ENCODE data around the gene IRF7.

DNA sequence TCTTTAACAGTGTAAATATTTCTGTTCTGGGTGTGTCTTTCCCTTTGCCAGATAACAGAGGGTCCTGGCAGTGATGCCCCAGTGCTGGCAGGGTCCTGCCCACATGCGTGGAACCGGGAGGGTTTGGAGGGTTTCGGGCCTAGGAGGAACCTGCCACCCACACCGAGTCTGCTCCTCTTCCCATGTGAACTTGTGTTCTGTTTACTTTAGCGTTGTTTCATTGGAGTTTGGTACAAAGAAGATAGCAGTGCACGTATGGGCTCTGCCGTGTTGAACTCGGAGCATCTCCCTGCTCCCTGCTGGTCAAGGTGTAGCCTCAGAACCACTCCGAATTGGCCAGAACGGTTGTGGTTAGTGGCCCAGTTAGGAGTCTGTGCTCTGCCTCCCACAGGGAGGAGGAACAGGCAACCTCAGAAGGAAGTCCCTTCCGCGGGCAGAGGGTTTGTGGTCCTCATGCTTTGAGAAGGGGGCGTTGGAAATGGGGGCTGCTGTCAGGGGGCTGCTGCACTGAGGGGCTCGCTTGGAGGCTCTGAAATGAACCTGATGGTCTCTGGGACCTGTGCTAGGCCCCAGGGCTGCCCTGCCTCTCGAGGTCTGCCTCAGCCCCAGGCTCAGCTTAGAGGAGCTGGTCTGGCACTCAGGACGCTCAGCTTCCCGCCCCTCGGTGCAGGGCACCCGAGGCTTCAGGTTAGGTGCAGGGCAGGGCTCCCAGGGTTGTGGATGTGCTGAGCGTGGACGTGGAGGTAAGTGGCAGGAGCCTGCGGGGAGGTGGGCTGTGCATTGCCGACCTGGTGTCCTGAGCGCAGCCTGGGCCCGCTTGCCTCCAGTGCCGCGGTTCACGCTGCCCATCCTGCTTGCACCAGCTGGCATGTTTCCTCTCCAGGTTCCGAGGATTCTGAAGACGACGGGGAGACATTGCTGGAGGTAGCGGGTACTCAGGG is 29.1 kb downstream of the IRF7 start:
- TF ChIP-seq, protein P1, sequence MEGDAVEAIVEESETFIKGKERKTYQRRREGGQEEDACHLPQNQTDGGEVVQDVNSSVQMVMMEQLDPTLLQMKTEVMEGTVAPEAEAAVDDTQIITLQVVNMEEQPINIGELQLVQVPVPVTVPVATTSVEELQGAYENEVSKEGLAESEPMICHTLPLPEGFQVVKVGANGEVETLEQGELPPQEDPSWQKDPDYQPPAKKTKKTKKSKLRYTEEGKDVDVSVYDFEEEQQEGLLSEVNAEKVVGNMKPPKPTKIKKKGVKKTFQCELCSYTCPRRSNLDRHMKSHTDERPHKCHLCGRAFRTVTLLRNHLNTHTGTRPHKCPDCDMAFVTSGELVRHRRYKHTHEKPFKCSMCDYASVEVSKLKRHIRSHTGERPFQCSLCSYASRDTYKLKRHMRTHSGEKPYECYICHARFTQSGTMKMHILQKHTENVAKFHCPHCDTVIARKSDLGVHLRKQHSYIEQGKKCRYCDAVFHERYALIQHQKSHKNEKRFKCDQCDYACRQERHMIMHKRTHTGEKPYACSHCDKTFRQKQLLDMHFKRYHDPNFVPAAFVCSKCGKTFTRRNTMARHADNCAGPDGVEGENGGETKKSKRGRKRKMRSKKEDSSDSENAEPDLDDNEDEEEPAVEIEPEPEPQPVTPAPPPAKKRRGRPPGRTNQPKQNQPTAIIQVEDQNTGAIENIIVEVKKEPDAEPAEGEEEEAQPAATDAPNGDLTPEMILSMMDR (IDR thresholded peaks at IDR 0.05): no peak
- no peak for TF ChIP-seq POLR2AphosphoS5 (IDR thresholded peaks at IDR 0.05; ENCODE audit: insufficient read depth in 1 of 2, low read depth in 1 of 2)

Data from vagina (tissue), 2 donors.